ENCODE results near the gene SGMS1.

GRCh38 chr10:50515420-50515819 is 108.3 kb downstream of the SGMS1 start:
- TF ChIP-seq EZH2 (IDR thresholded peaks at IDR 0.05; ENCODE audit: insufficient read depth, low read length), result no peak
- TF ChIP-seq, protein P1, sequence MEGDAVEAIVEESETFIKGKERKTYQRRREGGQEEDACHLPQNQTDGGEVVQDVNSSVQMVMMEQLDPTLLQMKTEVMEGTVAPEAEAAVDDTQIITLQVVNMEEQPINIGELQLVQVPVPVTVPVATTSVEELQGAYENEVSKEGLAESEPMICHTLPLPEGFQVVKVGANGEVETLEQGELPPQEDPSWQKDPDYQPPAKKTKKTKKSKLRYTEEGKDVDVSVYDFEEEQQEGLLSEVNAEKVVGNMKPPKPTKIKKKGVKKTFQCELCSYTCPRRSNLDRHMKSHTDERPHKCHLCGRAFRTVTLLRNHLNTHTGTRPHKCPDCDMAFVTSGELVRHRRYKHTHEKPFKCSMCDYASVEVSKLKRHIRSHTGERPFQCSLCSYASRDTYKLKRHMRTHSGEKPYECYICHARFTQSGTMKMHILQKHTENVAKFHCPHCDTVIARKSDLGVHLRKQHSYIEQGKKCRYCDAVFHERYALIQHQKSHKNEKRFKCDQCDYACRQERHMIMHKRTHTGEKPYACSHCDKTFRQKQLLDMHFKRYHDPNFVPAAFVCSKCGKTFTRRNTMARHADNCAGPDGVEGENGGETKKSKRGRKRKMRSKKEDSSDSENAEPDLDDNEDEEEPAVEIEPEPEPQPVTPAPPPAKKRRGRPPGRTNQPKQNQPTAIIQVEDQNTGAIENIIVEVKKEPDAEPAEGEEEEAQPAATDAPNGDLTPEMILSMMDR (IDR thresholded peaks at IDR 0.05; ENCODE audit: insufficient read depth, low read depth, low read length), result no peak
